Measurements from ENCODE around the gene COQ8B. TPM values are rescaled to one million over a fixed set of nuclear protein-coding genes. Genes with fewer than 3 reads are reported as not detected.

COQ8B gene
- total and polyA plus RNA-seq, 2 of the 4 experiments (the other 2 are of a cell fraction) = 14.9 to 23.2 TPM

DNA sequence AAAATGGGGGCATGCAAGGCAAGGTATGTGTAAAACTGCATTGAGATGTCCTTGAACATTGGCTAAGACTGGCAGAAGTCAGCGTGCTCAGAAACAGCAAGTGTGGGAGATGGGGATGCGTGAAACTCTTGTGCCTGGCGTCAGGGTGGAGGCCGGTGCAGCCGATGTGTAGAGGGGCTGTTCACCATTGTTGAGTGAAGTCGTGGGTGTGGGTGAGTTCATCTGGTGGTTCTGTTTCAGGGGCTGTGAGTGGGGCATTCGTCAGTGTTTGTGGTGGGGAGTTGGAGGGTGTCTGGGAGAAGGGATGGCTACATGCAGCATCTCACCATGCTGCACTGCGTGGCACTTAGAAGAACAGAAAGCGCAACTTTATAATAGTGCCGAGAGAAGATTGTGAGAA is 47.3 kb upstream of the COQ8B start:
- BruUV-seq (replicated peaks) = no TSS peak
- H3K56ac ChIP-seq (ENCODE audit: extremely low read depth, insufficient read depth, low read length) = no peak overlapping the region
- H2BK5ac ChIP-seq (ENCODE audit: low read depth, low read length, poor library complexity, severe bottlenecking) = no peak overlapping the region

More for the DNA sequence above, 47.3 kb upstream of the COQ8B start:
- Histone ChIP-seq H2BK120ac (ENCODE audit: low read depth, low read length) (no peak overlapping the region), H3K9ac (ENCODE audit: low read depth, low read length) (no peak overlapping the region), H2BK20ac (ENCODE audit: low read depth, low read length) (no peak overlapping the region), H3K79me1 (ENCODE audit: low read depth in 1 of 2, low read length in 2 of 2) (peaks cover 26 to 35% of the 10 kb centered on the region in 2 experiments), H3K27me3 (ENCODE audit: control insufficient read depth, insufficient read depth, low read length) (no peaks in the 10 kb centered on the region), H3K9me3 (ENCODE audit: control insufficient read depth, insufficient read depth, low read length) (no peaks in the 10 kb centered on the region), H3K36me3 (ENCODE audit: control insufficient read depth, insufficient read depth, low read length) (peaks cover 75% of the 10 kb centered on the region), H3K14ac (replicated peaks; ENCODE audit: low read depth, low read length) (no peak overlapping the region), H3K4me1 (ENCODE audit: control insufficient read depth, insufficient read depth, low read length) (no peaks in the 10 kb centered on the region), H3K23ac (ENCODE audit: low read depth, low read length) (no peak overlapping the region), H4K20me1 (ENCODE audit: insufficient read depth, low read length) (peaks cover 8% of the 10 kb centered on the region), H3K4me3 (ENCODE audit: insufficient read depth, low read depth, low read length) (no peak overlapping the region), H3K27ac (ENCODE audit: insufficient read depth, low read length) (no peak overlapping the region), H3K4ac (ENCODE audit: low read depth, low read length) (no peak overlapping the region), H2AFZ (replicated peaks; ENCODE audit: low read length, poor library complexity) (no peak overlapping the region), H3K18ac (ENCODE audit: low read depth, low read length) (no peak overlapping the region), H2AK5ac (ENCODE audit: low read depth, low read length) (no peak overlapping the region), H2AK9ac (replicated peaks; ENCODE audit: low read depth, low read length, poor library complexity) (no peak overlapping the region), H3K4me2 (ENCODE audit: low read depth, low read length) (no peak overlapping the region), H4K8ac (ENCODE audit: low read depth in 2 of 2, low read length in 2 of 2) (no peak overlapping the region), H4K5ac (ENCODE audit: low read depth, low read length) (no peak overlapping the region), H4K91ac (ENCODE audit: insufficient read depth, low read depth, low read length) (no peak overlapping the region), H3K9me1 (ENCODE audit: insufficient read depth, low read length) (peaks cover 4% of the 10 kb centered on the region), H2BK15ac (ENCODE audit: low read depth, low read length) (no peak overlapping the region)
- intact Hi-C loops (cut with micrococcal nuclease) = no loop called here
- ChIA-PET POLR2A (ENCODE audit: unreplicated experiment) (no interaction called here), CTCF (no interaction called here)
- no peak for TF ChIP-seq USF2 (IDR thresholded peaks at IDR 0.05; ENCODE audit: low read depth, low read length)
- TF ChIP-seq FOS (IDR thresholded peaks at IDR 0.05; ENCODE audit: low read depth, low read length) = no peak
- no peak for TF ChIP-seq NFE2L2 (IDR thresholded peaks at IDR 0.05; ENCODE audit: low read depth, low read length)
- no peak for TF ChIP-seq CEBPB (IDR thresholded peaks at IDR 0.05; ENCODE audit: low read depth, low read length)
- TF ChIP-seq POLR2A (IDR thresholded peaks at IDR 0.05; ENCODE audit: low read depth, low read length) = no peak
- TF ChIP-seq SMC3 (IDR thresholded peaks at IDR 0.05; ENCODE audit: low read depth, low read length) = no peak
- no peak for TF ChIP-seq MAFK (IDR thresholded peaks at IDR 0.05; ENCODE audit: low read depth, low read length)
- no peak for TF ChIP-seq RCOR1 (IDR thresholded peaks at IDR 0.05; ENCODE audit: insufficient replicate concordance, low read length)
- TF ChIP-seq ELK1 (IDR thresholded peaks at IDR 0.05; ENCODE audit: borderline replicate concordance, low read depth, low read length) = no peak
- no peak for TF ChIP-seq CHD1 (IDR thresholded peaks at IDR 0.05; ENCODE audit: low read depth, low read length)
- TF ChIP-seq RAD21 (IDR thresholded peaks at IDR 0.05; ENCODE audit: low read length) = no peak
- TF ChIP-seq, protein P1, sequence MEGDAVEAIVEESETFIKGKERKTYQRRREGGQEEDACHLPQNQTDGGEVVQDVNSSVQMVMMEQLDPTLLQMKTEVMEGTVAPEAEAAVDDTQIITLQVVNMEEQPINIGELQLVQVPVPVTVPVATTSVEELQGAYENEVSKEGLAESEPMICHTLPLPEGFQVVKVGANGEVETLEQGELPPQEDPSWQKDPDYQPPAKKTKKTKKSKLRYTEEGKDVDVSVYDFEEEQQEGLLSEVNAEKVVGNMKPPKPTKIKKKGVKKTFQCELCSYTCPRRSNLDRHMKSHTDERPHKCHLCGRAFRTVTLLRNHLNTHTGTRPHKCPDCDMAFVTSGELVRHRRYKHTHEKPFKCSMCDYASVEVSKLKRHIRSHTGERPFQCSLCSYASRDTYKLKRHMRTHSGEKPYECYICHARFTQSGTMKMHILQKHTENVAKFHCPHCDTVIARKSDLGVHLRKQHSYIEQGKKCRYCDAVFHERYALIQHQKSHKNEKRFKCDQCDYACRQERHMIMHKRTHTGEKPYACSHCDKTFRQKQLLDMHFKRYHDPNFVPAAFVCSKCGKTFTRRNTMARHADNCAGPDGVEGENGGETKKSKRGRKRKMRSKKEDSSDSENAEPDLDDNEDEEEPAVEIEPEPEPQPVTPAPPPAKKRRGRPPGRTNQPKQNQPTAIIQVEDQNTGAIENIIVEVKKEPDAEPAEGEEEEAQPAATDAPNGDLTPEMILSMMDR (conservative IDR thresholded peaks at IDR 0.05; ENCODE audit: low read depth, low read length) = no peak
- TF ChIP-seq RFX5 (IDR thresholded peaks at IDR 0.05; ENCODE audit: low read depth, low read length) = no peak
- TF ChIP-seq MXI1 (IDR thresholded peaks at IDR 0.05; ENCODE audit: borderline replicate concordance, low read depth, low read length) = no peak
- TF ChIP-seq MAZ (IDR thresholded peaks at IDR 0.05; ENCODE audit: borderline replicate concordance, low read depth, low read length) = no peak
- in situ Hi-C loops (cut with MboI; ENCODE audit: low sequenced_read_pairs) = no loop called here
- dilution Hi-C loops (cut with HindIII; ENCODE audit: low sequenced_read_pairs, unreplicated experiment) = no loop called here
- 100% methylated on average over 1 of the region's 10 CpGs; no CpG with 5 or more reads in 1 of the 2 experiments for WGBS, 2 experiments (ENCODE audit: extremely low coverage in 2 of 2, insufficient read length in 1 of 2)
- no peak for ATAC-seq (ENCODE audit: low read depth)
- no peak for DNase-seq

Data from IMR-90 (cell line).